T47D (cell line): ENCODE data around the gene C17orf113.
"Not testable (repeated sequence)": the region's sequence is repeated elsewhere in the genome, so short reads cannot be mapped to it uniquely, and the experiment has no call there.

Experiments
- DNase-seq, 2 experiments: peaks; one replicate each; pipeline versions ENCODE4 v3.0.0 to v3.0.0-alpha.2; 2011 to 2012; ENCODE audit warnings: low read depth in 1 of 2, low spot score in 1 of 2
- JUND ChIP-seq: IDR thresholded peaks from 2 replicates; pipeline ENCODE4 v1.6.1; 2012; ENCODE audit warnings: low read depth
- in situ Hi-C: cut with HindIII; loops from 2 replicates; pipeline ENCODE4 v1.10.0; 2016; ENCODE audit warnings: low sequenced_read_pairs, low pct_unique_long_range_greater_than_20kb

Gene C17orf113

DNA sequence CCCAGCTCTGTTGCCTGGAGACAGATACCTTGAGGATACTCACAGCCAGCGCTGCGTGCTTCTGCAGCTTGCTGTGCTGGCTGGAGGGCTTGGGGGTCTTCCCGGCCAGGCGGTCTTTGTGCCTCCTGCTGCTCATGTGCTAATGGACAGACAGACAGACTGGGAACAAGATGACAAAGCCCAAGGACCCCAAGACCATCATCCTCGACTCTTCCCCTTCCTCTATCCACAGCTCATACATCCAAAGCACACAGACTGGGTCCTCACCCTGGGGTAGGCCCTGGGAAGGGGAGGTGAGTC, 22.9 kb downstream of the C17orf113 start:
- no peak for DNase-seq
- no peak for TF ChIP-seq JUND
- in situ Hi-C loops, result no loop called here

DNA sequence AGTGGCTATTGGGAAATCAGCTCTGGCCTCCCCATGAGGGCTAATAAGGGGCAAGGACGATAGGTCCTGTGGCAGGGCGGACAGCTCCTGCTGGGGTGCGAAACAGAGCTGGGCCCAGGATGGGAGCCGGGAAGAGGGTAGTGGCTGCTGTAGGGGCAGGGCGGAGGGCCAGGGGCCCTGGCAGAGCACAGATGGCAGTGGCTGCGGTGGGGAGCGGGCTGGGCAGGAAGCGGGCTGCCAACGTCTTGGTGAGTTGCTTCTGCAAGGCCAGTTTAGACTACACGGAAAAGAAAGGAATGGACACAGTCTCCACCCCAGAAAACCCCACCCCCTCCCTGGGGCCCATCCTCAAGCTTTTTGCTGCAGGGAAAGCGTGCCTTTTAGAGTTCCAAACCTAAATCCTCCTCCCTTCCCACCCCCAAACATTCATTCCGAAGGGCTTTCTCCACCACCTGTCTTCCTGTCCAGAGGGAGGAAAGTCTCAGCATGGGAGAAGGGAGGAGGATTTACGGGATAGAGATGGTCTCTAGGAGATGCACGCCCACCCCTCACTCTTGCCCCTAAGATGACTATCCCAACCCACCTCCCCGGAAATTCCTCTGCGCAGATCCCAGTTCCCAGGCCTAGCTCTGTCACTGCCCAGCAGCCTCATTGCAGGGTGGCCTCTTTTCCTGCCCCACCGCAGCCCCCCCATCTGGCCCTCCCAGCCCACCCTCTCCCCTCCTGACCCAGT, 23.4 kb downstream of the C17orf113 start:
- no peak for DNase-seq
- TF ChIP-seq JUND, result no peak
- in situ Hi-C loops, result no loop called here

DNA sequence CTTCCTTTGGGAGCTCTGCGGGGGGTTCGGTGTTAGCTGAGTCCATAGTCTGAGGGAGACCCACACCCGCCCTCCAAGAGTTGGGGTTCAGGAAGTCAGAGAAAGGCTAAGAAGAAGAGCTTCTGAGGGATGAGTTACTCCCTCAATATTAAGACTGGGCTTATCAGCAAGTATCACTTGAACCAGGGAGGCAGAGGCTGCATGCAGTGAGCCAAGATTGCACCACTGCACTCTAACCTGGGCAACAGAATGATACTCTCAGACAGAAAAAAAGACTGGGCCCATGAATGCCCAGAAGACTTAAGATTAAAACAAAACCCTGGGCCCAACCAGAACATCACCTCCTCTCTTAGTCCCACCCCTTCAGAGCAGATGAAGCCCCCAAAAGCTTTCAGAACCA, 24.5 kb downstream of the C17orf113 start:
- DNase-seq, result no peak
- no peak for TF ChIP-seq JUND
- in situ Hi-C loops, result no loop called here

DNA sequence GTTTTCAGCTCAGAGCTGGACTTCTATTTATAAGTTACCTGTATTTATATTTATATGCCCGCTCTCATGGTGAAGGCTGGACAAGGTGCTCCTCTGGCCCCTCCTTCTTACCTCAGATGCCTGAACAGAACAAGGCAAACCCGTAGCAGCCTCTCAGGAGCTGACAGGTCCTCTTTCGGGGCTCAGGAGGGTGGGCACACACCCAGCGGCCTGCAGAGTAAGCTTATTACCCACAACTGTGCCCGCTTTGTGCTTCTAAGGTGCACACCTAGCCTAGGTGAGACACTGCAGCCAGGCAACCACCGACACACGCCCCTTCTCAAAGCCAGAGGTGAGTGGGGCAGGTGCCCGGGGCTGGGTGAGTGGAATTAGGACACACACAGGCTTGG, 25.2 kb downstream of the C17orf113 start:
- in situ Hi-C loops, result no loop called here
- no peak for DNase-seq
- no peak for TF ChIP-seq JUND

DNA sequence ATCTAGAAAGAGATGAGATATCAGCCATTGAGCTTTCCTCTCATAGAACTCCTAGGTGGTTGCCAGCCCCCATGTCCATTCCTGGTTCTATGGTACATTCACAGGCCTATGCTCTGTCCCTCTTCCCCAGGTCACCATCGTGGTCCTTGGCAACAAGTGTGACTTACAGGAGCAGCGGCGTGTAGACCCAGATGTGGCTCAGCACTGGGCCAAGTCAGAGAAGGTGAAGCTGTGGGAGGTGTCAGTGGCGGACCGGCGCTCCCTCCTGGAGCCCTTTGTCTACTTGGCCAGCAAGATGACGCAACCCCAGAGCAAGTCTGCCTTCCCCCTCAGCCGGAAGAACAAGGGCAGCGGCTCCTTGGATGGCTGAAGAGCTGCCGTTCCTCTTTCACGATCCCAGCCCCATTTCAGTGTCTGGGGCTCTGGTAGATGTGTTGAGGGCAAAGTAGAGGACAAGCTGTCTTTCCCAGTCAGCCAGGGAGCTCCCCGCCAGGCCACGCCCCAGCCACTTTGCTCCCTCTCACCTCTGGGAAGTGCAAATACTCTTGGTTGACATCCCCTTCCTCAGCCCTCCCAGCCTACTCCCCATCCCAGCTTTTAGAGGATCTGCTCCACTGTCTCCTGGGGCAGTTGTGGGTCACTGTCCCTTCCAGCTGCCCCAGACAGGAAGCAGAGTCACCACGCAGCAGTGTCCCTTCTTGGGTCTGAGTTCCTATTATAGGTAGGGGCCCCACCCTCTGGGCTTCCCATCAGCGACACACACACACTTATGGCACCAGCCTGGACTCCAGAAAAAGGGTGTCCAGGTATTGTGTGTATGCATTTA, 26.7 kb downstream of the C17orf113 start:
- TF ChIP-seq JUND, result no peak
- in situ Hi-C loops, result no loop called here
- DNase-seq, result no peak

DNA sequence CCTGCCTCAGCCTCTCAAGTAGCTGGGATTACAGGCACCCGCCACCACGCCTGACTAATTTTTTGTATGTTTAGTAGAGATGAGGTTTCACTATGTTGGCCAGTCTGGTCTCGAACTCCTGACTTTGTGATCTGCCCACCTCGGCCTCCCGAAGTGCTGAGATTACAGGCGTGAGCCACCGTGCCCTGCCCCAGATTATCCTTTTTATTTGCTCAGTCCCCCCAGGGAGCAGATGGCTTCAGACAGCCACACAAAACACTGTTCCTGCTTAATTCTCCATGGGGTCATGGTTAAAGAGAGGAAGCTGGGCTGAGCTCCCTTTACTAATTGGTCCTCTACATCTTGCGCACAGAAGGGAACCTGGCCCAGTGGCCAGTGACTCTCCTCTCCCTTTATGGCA, 29.6 kb downstream of the C17orf113 start:
- DNase-seq, in situ Hi-C loops: not testable (repeated sequence)

GRCh38 chr17:42019509-42020404, 30.6 kb downstream of the C17orf113 start, which contains the start of gene NKIRAS2:
NKIRAS2 (plus strand) TSS chr17:42020090; CDS start chr17:42021578, 1,488 bp downstream.
- TF ChIP-seq JUND, result no peak
- in situ Hi-C loops, result no loop called here
- peak; percentile 95 to 98 for DNase-seq

DNA sequence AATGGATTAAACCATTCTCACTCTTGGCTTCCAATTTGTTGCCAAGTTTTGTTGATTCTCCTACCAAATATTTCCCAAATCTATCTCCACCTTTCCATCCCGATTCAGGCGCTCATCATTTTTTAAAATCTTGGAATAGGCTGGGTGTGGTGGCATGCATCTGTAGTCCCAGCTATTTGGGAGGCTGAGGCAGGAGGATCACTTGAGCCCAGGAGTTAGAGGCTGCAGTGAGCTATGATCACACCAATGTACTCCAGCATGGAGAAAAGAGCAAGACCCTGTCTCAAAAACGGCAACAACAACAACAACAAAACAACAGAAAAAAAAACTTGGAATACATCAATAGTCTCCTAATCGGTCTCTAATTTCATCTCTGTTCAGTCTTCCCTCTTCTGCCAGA, 31.4 kb downstream of the C17orf113 start:
- no peak for TF ChIP-seq JUND
- in situ Hi-C loops, result no loop called here
- DNase-seq, result no peak

- no peak for TF ChIP-seq JUND
- no peak for DNase-seq
- in situ Hi-C loops, result no loop called here
Measured at GRCh38 chr17:42018339-42018738, 32.1 kb downstream of the C17orf113 start.

- no peak for DNase-seq
- TF ChIP-seq JUND, result no peak
- in situ Hi-C loops, result no loop called here
Measured at GRCh38 chr17:42017866-42018200, 32.6 kb downstream of the C17orf113 start.

DNA sequence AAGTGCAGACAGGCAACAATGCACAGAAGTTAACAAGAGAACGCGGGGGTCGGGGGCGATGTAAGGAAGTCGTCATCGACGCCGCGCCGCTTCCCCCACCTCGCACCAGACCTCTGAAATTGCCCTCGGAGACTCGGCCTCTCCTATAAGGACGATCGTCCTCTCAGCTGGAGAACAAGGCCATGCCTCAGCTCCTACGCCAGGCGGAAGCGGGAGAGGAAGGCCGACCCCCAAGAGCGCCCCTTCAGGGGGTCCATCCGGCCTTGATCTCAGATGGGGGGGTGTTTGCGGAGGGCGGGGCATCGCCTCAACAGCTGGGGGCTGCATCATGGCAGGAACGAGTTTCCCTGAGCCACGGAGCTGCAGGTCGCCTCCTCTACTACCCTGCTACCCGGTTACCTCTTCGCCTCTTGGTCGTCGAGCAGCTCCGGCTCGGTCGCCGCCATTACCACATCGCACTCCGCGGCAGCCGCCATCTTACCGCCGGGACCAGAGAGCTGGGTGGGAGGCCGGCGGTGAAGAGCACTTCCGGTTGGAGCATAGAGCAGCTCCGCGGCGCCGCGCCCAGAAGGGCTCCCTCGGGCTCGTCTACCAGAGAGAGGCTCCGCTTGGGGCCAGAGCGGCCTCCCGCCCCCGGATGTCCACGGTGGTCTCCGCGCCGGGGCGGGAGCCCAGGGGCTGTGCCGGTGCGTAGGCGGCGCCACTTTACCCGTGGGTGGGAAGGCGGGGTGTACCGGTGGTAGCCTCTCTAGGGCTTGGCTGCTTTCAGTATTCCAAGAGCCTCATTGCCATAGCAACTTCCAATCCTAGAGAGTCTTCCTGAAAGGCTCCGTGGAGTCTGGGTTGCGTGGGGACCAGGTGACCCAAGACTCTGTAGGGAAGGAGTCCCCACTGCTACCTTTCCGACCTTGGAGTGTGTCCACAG, 33.2 kb downstream of the C17orf113 start, which contains the start of gene DNAJC7:
TSS of gene DNAJC7 (minus strand) at position 499 of the 925 bp plus-strand sequence. CDS start at position 476, 23 bp downstream.
- in situ Hi-C loops, result no loop called here
- no peak for TF ChIP-seq JUND
- peak; percentile 90 to 93 for DNase-seq

GRCh38 chr17:42016411-42016831, 34.0 kb downstream of the C17orf113 start:
- DNase-seq, result no peak
- TF ChIP-seq JUND, result no peak
- in situ Hi-C loops, result no loop called here

- in situ Hi-C loops, DNase-seq: not testable (repeated sequence)
Measured at GRCh38 chr17:42013740-42014139, 36.7 kb downstream of the C17orf113 start.

DNA sequence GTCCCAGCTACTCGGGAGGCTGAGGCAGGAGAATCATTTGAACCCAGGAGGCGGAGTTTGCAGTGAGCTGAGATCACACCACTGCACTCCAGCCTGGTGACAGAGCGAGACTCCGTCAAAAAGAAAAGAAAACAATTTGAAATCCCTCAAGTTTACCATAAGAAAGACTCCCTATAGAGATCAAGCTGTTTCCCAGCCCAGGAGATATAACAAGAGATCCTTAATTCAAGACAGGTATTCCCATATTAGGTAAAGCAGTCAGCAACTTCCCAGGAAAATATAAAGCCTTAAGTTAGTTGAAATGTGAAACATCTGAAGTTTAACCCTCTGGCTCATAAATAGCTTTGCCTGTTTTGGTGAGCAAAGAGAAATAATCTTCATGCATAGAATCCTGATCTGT, 38.0 kb downstream of the C17orf113 start:
- in situ Hi-C loops, DNase-seq: not testable (repeated sequence)
